ENCODE results near the gene SORD. TPM values are rescaled to one million over a fixed set of nuclear protein-coding genes. Genes with fewer than 3 reads are reported as not detected.
"Not testable (repeated sequence)": the region's sequence is repeated elsewhere in the genome, so short reads cannot be mapped to it uniquely, and the experiment has no call there.

SORD gene
- total RNA-seq (10 to 100 TPM in 2 of 6 donors, 1 to 10 TPM in 4; 6.4 to 14.7 (median 8.9) TPM), polyA plus RNA-seq (1 to 10 TPM; 2.1 to 8.9 TPM)

DNA sequence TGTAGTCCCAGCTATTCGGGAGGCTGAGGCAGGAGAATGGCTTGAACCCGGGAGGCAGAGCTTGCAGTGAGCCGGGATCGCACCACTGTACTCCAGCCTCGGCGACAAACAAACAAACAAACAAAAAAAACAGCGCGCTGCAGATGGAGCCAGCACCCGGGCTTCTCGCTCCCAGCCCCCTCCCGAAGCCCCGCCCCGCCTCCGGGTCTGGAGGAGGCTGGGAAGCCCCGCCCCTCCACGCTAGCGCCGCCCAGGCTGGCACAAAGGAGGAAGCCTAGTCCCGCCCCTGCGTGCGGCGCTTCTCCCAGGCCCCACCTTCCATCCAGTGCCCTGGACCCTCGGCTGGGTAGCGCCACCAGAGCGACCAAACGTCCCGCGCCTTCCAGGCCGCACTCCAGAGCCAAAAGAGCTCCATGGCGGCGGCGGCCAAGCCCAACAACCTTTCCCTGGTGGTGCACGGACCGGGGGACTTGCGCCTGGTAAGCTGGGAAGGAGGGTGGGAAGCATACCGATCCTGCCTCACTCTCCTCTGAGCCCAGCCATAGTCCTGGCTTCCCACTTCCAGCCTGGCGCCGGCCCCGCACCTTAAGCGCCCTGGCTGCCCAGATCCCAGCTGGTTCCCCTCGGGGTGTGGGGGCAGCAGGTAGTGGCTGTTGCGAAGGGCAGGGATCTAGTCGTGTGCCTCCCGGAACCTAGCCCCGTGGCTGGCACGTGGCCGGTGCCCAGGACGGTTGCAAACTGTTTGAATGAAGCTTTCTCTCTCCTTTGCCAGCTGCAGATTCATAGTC, at the start of gene SORD:
Gene SORD, plus strand, starts transcription at position 325 of the 788 bp plus-strand sequence. Its CDS starts 89 bp downstream, at position 414.
- DNase-seq (peak; percentile 90 to 98 (median 95)), ATAC-seq (peak; percentile 98 to 100 (median 99)), FAIRE-seq (no peak)
- no peaks in the 10 kb centered on the region for H3K36me3 ChIP-seq
- peak within 1 kb of the TSS in 3 of 4 donors; percentile 23 to 68 (median 41) for H3K27ac ChIP-seq
- H3K4me3 ChIP-seq, result peak within 1 kb of the TSS; percentile 29 to 88 (median 50)
- H3K9me3 ChIP-seq, result no peaks in the 10 kb centered on the region
- 1 to 2% methylated on average over 42 to 48 of the region's 48 CpGs for WGBS, 2 donors
- TF ChIP-seq, protein P1, sequence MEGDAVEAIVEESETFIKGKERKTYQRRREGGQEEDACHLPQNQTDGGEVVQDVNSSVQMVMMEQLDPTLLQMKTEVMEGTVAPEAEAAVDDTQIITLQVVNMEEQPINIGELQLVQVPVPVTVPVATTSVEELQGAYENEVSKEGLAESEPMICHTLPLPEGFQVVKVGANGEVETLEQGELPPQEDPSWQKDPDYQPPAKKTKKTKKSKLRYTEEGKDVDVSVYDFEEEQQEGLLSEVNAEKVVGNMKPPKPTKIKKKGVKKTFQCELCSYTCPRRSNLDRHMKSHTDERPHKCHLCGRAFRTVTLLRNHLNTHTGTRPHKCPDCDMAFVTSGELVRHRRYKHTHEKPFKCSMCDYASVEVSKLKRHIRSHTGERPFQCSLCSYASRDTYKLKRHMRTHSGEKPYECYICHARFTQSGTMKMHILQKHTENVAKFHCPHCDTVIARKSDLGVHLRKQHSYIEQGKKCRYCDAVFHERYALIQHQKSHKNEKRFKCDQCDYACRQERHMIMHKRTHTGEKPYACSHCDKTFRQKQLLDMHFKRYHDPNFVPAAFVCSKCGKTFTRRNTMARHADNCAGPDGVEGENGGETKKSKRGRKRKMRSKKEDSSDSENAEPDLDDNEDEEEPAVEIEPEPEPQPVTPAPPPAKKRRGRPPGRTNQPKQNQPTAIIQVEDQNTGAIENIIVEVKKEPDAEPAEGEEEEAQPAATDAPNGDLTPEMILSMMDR (IDR thresholded peaks at IDR 0.05), result no peak
- intact Hi-C loops (cut with DNase I), result no loop called here
- no peaks in the 10 kb centered on the region for H3K27me3 ChIP-seq
- peaks cover 0 to 9% (median 0%) of the 10 kb centered on the region in 3 donors for H3K4me1 ChIP-seq

- H3K27me3 ChIP-seq; H3K36me3 ChIP-seq; H3K4me3 ChIP-seq; ATAC-seq; intact Hi-C loops (cut with DNase I); DNase-seq; H3K27ac ChIP-seq; H3K4me1 ChIP-seq; FAIRE-seq; H3K9me3 ChIP-seq: not testable (repeated sequence)
- 97 to 98% methylated on average over 3 of the region's 3 CpGs for WGBS, 2 donors
Measured at GRCh38 chr15:44976183-44976582, 46.8 kb upstream of the SORD start.

DNA sequence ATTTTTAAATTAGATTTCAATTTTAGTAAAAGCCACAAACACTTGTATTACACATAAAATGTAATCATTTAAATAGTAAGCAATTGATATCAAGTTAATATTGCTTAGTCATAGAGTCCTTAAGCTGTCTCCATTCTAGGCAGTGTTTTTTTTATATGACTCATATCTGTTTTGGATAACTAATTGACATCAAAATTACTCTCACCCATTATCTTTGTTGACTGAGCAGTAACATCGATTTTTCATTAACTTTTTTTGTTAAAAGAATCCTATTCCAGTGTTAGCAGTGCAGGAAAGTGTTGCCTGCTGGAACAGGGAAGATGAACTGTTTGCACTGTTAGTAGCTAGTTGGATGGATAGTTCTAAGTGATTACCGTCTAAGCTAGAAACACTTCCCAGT, 45.2 kb upstream of the SORD start:
- H3K4me1 ChIP-seq; H3K36me3 ChIP-seq; FAIRE-seq; DNase-seq; H3K27me3 ChIP-seq; H3K4me3 ChIP-seq; H3K27ac ChIP-seq; H3K9me3 ChIP-seq; intact Hi-C loops (cut with DNase I): not testable (repeated sequence)
- peak in 2 of 4 donors; percentile 26 to 58 for ATAC-seq
- WGBS, 2 donors, result 24 to 29% methylated on average over 2 of the region's 2 CpGs

- H3K9me3 ChIP-seq; H3K27me3 ChIP-seq; H3K27ac ChIP-seq; FAIRE-seq; H3K4me3 ChIP-seq; intact Hi-C loops (cut with DNase I); DNase-seq; H3K36me3 ChIP-seq; H3K4me1 ChIP-seq: not testable (repeated sequence)
- WGBS, 2 donors, result 30 to 43% methylated on average over 2 of the region's 2 CpGs
- peak in 3 of 4 donors; percentile 35 to 85 (median 68) for ATAC-seq
Measured at GRCh38 chr15:44979617-44980339, 43.2 kb upstream of the SORD start.

GRCh38 chr15:44984144-44984543, 38.9 kb upstream of the SORD start:
- WGBS, 2 donors, result 79 to 84% methylated on average over 1 of the region's 1 CpG
- H3K36me3 ChIP-seq; H3K4me1 ChIP-seq; ATAC-seq; H3K4me3 ChIP-seq; H3K9me3 ChIP-seq; intact Hi-C loops (cut with DNase I); H3K27me3 ChIP-seq; DNase-seq; FAIRE-seq; H3K27ac ChIP-seq: not testable (repeated sequence)

DNA sequence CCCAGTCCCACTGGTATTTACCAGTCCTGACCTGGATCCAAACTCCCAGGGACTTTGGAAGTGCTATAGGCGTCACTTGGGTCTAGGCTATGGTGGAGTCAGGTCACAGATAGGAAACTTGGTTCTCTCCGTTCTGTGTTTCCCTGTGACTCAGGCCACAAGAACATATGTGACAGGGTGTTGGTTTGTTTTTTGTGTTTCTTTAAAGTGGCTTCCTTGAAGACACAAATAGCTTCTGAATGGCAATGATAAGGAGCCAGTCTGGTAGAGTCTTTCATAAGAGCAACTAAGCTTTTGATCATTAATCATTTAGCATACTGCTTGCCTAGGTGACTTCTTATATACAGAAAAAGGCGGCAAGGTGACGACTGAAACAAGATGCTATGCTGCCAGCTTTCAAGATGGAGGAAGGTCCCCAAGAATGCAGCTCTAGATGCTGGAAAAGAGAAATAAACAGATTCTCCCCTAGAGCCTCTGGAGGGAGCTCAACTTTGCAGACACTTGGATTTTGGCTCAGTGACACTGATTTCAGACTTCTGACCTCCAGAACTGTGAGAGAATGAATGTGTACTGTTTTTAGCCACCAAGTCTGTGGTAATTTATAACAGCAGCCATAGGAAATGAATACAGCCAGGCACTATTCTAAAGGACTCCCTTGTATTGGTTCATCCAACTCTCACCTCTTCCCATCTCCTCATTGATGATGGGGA, 36.5 kb upstream of the SORD start:
- DNase-seq; H3K4me1 ChIP-seq; H3K27ac ChIP-seq; H3K9me3 ChIP-seq; FAIRE-seq; H3K27me3 ChIP-seq; H3K36me3 ChIP-seq; ATAC-seq; H3K4me3 ChIP-seq; intact Hi-C loops (cut with DNase I): not testable (repeated sequence)
- 78 to 83% methylated on average over 4 of the region's 4 CpGs for WGBS, 2 donors

GRCh38 chr15:44987711-44988110, 35.3 kb upstream of the SORD start:
- ATAC-seq; FAIRE-seq; H3K36me3 ChIP-seq; H3K4me3 ChIP-seq; H3K4me1 ChIP-seq; DNase-seq; H3K27ac ChIP-seq; H3K27me3 ChIP-seq; intact Hi-C loops (cut with DNase I); H3K9me3 ChIP-seq: not testable (repeated sequence)
- 79 to 83% methylated on average over 1 of the region's 1 CpG for WGBS, 2 donors

DNA sequence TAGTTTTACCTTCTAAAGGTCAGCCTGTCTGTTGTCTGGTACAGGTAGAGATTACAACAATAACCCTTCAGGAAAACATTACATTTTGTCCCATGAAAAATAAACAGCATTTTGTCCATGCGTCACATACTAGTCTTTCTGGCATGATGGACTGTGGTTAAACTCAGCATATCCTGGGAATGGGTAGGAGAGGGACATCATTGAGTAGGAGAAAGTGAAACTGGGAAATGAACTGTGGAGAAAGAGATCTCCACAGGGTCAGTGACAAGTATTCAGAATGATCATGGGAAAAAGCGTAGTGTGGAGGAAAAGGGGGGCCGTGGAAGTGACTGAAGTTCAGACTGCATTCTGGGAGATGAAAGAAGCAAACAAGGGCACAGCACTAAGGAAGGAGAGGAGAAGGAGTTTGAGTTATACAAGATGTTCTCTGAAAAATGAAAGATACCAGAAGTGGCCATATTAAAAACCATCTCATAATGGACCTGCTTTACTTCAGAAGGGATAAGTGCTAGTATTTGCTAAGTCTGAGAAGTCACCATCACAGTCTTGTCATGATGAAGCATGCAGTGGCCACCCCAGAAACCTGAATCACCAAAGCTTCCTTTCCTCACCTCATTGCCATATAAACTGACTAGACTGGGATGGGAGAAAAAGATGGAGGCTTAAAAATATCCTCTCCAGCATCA, 34.7 kb upstream of the SORD start:
- not testable (repeated sequence) for FAIRE-seq, ATAC-seq
- WGBS, 2 donors, result 75 to 81% methylated on average over 1 of the region's 3 CpGs

DNA sequence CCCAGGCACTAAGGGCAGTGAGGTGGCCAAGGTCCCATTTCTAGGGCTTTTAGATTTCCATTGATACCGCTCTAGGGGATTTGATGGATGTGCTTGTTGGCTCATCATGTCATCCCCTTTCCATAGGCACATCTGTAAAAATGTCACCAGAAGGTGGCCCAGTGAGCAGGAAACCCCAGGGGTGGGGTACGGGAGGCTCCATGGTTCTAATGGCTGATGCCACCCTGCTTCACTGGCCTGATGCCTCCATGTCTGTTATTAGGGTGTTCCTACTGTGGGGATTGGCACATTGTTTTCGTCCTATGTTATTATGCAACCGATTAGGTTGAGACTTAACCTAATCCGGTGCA, 34.1 kb upstream of the SORD start:
- H3K36me3 ChIP-seq; H3K9me3 ChIP-seq; H3K4me1 ChIP-seq; FAIRE-seq; H3K27me3 ChIP-seq; ATAC-seq; intact Hi-C loops (cut with DNase I); DNase-seq; H3K27ac ChIP-seq; H3K4me3 ChIP-seq: not testable (repeated sequence)
- WGBS, 2 donors, result 85 to 94% methylated on average over 3 to 4 of the region's 5 CpGs

More for the DNA sequence above, 34.7 kb upstream of the SORD start:
- DNase-seq; H3K4me3 ChIP-seq; H3K9me3 ChIP-seq; H3K4me1 ChIP-seq; H3K36me3 ChIP-seq; H3K27ac ChIP-seq; intact Hi-C loops (cut with DNase I); H3K27me3 ChIP-seq: not testable (repeated sequence)

DNA sequence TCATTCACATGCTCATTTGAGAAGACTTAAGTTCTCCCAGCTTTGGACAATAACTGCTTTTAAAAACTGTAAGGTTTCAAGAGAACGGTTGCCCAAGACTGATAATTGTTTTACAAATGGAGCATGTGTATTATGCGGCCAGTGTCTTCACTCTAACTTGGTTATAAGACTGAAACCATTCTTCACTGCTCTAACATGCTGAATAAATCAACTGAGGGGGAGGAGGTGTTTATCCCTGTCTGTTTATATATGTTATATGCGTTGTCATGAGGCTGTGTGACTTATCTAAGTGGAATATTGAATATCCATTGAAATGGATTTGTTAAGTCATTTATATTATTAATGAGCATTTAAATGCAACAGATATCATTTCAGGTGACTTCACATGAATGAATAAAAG, 25.4 kb upstream of the SORD start:
- H3K9me3 ChIP-seq; intact Hi-C loops (cut with DNase I); H3K4me3 ChIP-seq; FAIRE-seq; DNase-seq; ATAC-seq; H3K4me1 ChIP-seq; H3K27ac ChIP-seq; H3K36me3 ChIP-seq; H3K27me3 ChIP-seq: not testable (repeated sequence)
- WGBS, 2 donors, result 53 to 54% methylated on average over 3 of the region's 3 CpGs
